Memory B cell (primary cell): ENCODE data around the gene PRCD.
"Not testable (repeated sequence)": the region's sequence is repeated elsewhere in the genome, so short reads cannot be mapped to it uniquely, and the experiment has no call there.

ENCODE experiments used
- ATAC-seq: fragments of 150-1000 bp; cut with Tn5 transposase; 2 replicates; pipeline ENCODE4 v1.10.0; 2021; ENCODE audit warnings: low read depth, mild to moderate bottlenecking, moderate library complexity
- DNase-seq, 2 donors: peaks; one replicate each; pipeline ENCODE4 v3.0.0; 2022; ENCODE audit warnings: low spot score in 2 of 2
- H3K27ac Mint-ChIP-seq: one replicate; pipeline ENCODE4 v1.8.0; 2022; ENCODE audit warnings: mild to moderate bottlenecking, moderate library complexity, mixed read lengths
- H3K27me3 Mint-ChIP-seq: one replicate; pipeline ENCODE4 v1.8.0; 2022; ENCODE audit warnings: mixed read lengths
- H3K36me3 Mint-ChIP-seq: one replicate; pipeline ENCODE4 v1.8.0; 2022; ENCODE audit warnings: mild to moderate bottlenecking, mixed read lengths
- H3K4me1 Mint-ChIP-seq: one replicate; pipeline ENCODE4 v1.8.0; 2022; ENCODE audit warnings: mixed read lengths
- H3K4me3 Mint-ChIP-seq: one replicate; pipeline ENCODE4 v1.8.0; 2022; ENCODE audit warnings: mild to moderate bottlenecking, moderate library complexity, mixed read lengths
- H3K9me3 Mint-ChIP-seq: one replicate; pipeline ENCODE4 v1.8.0; 2022; ENCODE audit warnings: mixed read lengths

The PRCD gene

DNA sequence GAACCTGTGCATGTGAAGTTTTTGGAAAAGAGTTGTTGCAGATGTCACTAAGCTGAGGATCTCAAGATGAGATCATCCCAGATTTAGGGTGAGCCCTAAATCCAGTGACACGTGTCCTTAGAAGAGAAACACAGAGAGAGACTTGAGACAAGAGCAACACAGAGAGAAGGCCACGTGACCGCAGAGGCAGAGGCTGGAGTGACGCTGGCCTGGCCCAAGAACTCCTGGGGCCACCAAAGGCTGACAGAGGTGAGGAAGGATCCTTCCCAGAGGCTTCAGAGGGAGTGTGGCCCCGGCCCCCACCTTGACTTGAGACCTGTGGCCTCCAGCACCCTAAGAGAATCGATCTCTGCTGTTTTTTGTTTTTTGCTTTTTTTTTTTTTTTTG is 26.5 kb upstream of the PRCD start:
- H3K4me3 Mint-ChIP-seq, result no peak overlapping the region
- ATAC-seq, result no peak
- H3K27ac Mint-ChIP-seq, result peak overlapping the region; percentile 96

DNA sequence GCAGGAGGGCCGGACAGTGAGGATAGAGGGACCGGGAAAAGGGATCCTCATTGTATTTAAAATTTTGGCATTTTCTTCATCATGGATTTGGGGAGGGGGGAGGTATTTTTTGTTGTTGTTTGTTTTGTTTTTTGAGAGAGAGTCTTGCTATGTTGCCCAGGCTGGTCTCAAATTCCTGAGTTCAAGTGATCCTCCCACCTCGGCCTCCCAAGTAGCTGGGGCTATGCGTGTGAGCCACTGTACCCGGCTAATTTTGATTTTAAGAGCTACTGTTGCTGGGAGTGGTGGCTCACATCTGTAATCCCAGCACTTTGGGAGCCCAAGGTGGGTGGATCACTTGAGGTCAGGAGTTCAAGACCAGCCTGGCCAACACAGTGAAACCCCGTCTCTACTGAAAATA is 25.5 kb upstream of the PRCD start:
- Mint-ChIP-seq H3K4me1 (peaks cover 13% of the 10 kb centered on the region), H3K4me3 (peak overlapping the region; percentile 51), H3K27ac (peak overlapping the region; percentile 96)
- DNase-seq, H3K27me3 Mint-ChIP-seq, H3K9me3 Mint-ChIP-seq, ATAC-seq, H3K36me3 Mint-ChIP-seq: not testable (repeated sequence)

More for the DNA sequence above, 26.5 kb upstream of the PRCD start:
- peaks cover 10% of the 10 kb centered on the region for H3K4me1 Mint-ChIP-seq
- no peaks in the 10 kb centered on the region for H3K9me3 Mint-ChIP-seq
- no peaks in the 10 kb centered on the region for H3K27me3 Mint-ChIP-seq
- DNase-seq, result no peak
- no peaks in the 10 kb centered on the region for H3K36me3 Mint-ChIP-seq

- H3K4me3 Mint-ChIP-seq, result peak overlapping the region; percentile 60
- peaks cover 3% of the 10 kb centered on the region for H3K27me3 Mint-ChIP-seq
- H3K4me1 Mint-ChIP-seq, result peaks cover 13% of the 10 kb centered on the region
- DNase-seq (peak in 1 of 2 donors; percentile 54), ATAC-seq (peak; percentile 85)
- no peaks in the 10 kb centered on the region for H3K36me3 Mint-ChIP-seq
- peak overlapping the region; percentile 96 for H3K27ac Mint-ChIP-seq
- H3K9me3 Mint-ChIP-seq, result no peaks in the 10 kb centered on the region
These were observed 24.4 kb upstream of the PRCD start for GRCh38 chr17:76515274-76515949.

DNA sequence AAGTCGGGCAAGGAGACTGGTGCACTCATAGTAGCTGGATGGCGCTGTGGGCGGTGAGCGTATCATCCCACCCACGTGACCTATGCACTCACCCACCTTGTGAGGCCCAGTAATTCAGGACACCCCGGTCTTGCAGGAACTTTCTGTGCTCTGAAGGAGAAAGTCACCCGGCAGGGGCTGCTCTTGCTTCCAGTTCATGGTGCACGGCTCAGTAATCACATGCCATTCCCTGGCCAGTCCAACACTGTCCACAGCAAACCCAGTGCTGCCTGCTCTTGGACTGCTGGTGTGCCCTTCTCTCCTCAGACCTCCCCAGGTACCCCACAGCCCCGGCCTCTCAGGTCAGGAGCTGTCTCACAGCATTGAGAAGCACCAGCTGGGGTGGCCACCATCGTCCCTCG is 22.2 kb upstream of the PRCD start:
- ATAC-seq (no peak), DNase-seq (no peak)
- H3K36me3 Mint-ChIP-seq, result no peaks in the 10 kb centered on the region
- no peak overlapping the region for H3K4me3 Mint-ChIP-seq
- H3K27ac Mint-ChIP-seq, result no peak overlapping the region
- peaks cover 13% of the 10 kb centered on the region for H3K4me1 Mint-ChIP-seq
- H3K27me3 Mint-ChIP-seq, result peaks cover 7% of the 10 kb centered on the region
- H3K9me3 Mint-ChIP-seq, result no peaks in the 10 kb centered on the region

DNA sequence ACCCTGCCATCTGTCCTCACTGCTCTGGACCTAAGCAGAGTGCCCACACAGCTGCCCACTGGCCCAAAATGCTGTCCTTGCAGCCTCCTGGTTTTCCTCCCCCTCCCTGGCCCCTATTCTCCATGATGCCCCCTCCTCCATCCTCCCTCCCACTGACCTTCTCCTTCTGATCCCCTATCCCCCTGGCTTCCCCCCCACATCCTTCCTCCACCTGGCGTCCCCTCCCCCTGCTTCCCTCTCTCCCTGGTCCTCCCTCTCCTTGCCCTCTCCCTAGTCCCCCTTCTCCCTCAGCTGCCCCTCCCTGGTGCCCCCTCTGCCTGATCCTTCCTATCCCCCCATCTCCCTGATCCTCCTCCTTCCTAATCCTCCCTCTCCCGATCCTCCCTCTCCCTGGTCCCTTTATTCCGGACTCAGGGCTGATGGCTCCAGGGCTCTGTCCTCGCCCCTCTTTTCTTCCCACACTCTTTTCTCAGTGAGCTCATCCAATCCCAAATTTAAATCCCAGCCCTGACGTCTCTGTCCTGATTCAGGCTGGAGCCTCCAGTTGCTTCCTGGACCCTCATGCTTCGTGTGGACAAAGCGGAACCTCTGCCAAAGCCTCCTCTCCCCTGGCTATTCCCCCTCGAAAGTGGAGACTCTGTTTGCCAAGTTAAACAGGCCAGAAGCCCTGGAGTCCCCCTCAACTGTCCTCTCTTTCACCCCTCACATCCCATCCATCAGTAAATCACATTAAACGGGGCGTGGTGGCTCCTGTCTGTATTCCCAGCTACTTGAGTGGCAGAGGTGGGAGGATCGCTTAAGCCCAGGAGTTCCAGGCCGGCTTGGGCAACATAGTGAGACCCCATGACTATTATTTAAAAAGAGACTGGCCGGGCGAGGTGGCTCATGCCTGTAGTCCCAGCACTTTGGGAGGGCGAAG is 20.5 kb upstream of the PRCD start:
- H3K9me3 Mint-ChIP-seq, result no peaks in the 10 kb centered on the region
- no peaks in the 10 kb centered on the region for H3K36me3 Mint-ChIP-seq
- DNase-seq (no peak), ATAC-seq (no peak)
- peaks cover 19% of the 10 kb centered on the region for H3K4me1 Mint-ChIP-seq
- H3K27ac Mint-ChIP-seq, result no peak overlapping the region
- no peak overlapping the region for H3K4me3 Mint-ChIP-seq
- peaks cover 7% of the 10 kb centered on the region for H3K27me3 Mint-ChIP-seq

- Mint-ChIP-seq H3K27ac (no peak overlapping the region), H3K27me3 (peaks cover 7% of the 10 kb centered on the region)
These were observed 18.6 kb upstream of the PRCD start for GRCh38 chr17:76521262-76521661.

DNA sequence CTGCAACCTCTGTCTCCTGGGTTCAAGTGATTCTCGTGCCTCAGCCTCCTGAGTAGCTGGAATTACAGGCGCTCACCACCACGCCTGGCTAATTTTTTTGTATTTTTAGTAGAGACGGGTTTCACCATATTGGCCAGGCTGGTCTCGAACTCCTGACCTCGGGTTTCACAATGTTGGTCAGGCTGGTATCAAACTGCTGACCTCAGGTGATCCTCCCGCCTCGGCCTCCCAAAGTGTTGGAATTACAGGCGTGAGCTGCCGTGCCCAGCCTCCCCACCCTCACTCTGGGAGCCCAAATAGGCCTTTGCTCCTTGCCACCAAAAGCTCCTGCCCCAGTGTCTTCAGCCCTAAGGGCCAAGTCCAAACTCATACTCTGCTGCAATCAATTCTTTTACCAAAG is 18.2 kb upstream of the PRCD start:
- not testable (repeated sequence) for H3K4me3 Mint-ChIP-seq, ATAC-seq, H3K27me3 Mint-ChIP-seq, H3K9me3 Mint-ChIP-seq, H3K27ac Mint-ChIP-seq, H3K36me3 Mint-ChIP-seq, DNase-seq
- H3K4me1 Mint-ChIP-seq, result peaks cover 17% of the 10 kb centered on the region

More at GRCh38 chr17:76521262-76521661, 18.6 kb upstream of the PRCD start:
- DNase-seq (no peak), ATAC-seq (no peak)
- no peaks in the 10 kb centered on the region for H3K9me3 Mint-ChIP-seq
- H3K4me1 Mint-ChIP-seq, result peaks cover 17% of the 10 kb centered on the region
- H3K4me3 Mint-ChIP-seq, result no peak overlapping the region
- H3K36me3 Mint-ChIP-seq, result no peaks in the 10 kb centered on the region

DNA sequence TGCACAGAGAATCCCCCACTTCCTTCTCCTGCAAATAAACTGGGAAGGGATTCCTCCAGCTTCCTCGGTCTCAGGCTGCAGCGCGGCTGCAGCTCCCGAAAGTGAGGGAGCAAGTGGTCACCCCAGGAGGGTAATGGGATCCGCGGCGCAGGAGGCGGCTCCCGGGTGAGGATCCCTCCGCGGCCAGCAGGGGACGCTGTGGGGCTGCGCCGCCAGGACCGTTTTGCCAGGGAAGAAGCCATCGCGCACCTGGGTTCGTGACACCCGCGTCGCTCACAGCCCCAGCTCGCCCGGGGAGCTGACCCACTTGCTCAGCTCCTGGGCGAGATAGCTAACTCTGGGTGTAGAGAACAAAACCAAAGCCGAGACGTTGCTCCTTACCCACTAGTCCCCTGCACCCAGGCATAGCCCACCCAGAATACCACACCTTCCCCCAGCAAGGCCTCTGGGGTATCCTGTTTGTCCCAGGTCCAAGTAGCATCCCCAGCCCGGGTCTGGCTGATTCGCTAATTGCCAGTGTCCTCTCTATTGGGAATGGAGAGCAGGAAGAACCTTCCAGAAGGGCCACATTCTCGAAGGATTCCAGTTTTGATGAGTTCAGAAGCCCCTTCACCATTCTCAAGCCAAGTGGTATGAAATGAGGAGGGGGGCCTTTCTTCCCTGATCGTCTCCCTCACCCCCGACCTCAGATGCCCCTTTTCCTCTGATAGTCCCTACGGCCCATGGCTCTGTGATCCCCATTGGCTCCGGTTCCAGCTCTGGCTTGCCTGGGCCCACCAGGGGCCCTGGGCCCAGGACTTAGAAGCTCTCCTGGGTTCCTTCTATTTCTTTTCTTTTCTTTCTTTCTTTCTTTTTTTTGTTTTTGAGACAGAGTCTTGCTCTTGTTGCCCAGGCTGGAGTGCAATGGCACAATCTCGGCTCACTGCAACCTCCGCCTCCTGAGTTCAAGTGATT is 16.5 kb upstream of the PRCD start:
- DNase-seq, result peak; percentile 85 to 89
- Mint-ChIP-seq H3K27ac (no peak overlapping the region), H3K4me3 (peak overlapping the region; percentile 44), H3K9me3 (no peaks in the 10 kb centered on the region), H3K27me3 (peaks cover 7% of the 10 kb centered on the region), H3K36me3 (no peaks in the 10 kb centered on the region), H3K4me1 (peaks cover 22% of the 10 kb centered on the region)
- peak; percentile 53 for ATAC-seq

GRCh38 chr17:76524598-76525512 is 15.0 kb upstream of the PRCD start:
- H3K27ac Mint-ChIP-seq, result peak overlapping the region; percentile 14
- no peaks in the 10 kb centered on the region for H3K9me3 Mint-ChIP-seq
- DNase-seq (no peak), ATAC-seq (no peak)
- H3K27me3 Mint-ChIP-seq, result peaks cover 7% of the 10 kb centered on the region
- H3K36me3 Mint-ChIP-seq, result no peaks in the 10 kb centered on the region
- H3K4me3 Mint-ChIP-seq, result no peak overlapping the region
- H3K4me1 Mint-ChIP-seq, result peaks cover 23% of the 10 kb centered on the region

GRCh38 chr17:76525513-76525833 is 14.4 kb upstream of the PRCD start:
- not testable (repeated sequence) for H3K9me3 Mint-ChIP-seq, H3K36me3 Mint-ChIP-seq, ATAC-seq

GRCh38 chr17:76527016-76527415 is 12.8 kb upstream of the PRCD start:
- Mint-ChIP-seq H3K4me1 (peaks cover 33% of the 10 kb centered on the region), H3K4me3 (peak overlapping the region; percentile 80), H3K27ac (peak overlapping the region; percentile 81)
- not testable (repeated sequence) for H3K9me3 Mint-ChIP-seq, DNase-seq, H3K36me3 Mint-ChIP-seq, ATAC-seq, H3K27me3 Mint-ChIP-seq

More at GRCh38 chr17:76525513-76525833, 14.4 kb upstream of the PRCD start:
- H3K27me3 Mint-ChIP-seq, H3K4me3 Mint-ChIP-seq, DNase-seq, H3K27ac Mint-ChIP-seq: not testable (repeated sequence)
- peaks cover 28% of the 10 kb centered on the region for H3K4me1 Mint-ChIP-seq

- DNase-seq, result peak; percentile 63 to 64
- peaks cover 35% of the 10 kb centered on the region for H3K4me1 Mint-ChIP-seq
- no peaks in the 10 kb centered on the region for H3K27me3 Mint-ChIP-seq
- peak; percentile 76 for ATAC-seq
- peak overlapping the region; percentile 91 for H3K4me3 Mint-ChIP-seq
- H3K9me3 Mint-ChIP-seq, result no peaks in the 10 kb centered on the region
- peaks cover 6% of the 10 kb centered on the region for H3K36me3 Mint-ChIP-seq
- peak overlapping the region; percentile 81 for H3K27ac Mint-ChIP-seq
These were observed 12.3 kb upstream of the PRCD start for GRCh38 chr17:76527430-76528111.
